Brain microvascular endothelial cell (primary cell): ENCODE data around the gene NAGPA.

ENCODE experiments used
- DNase-seq: peaks from one replicate; pipeline ENCODE4 v3.0.0-alpha.2; 2020
- H3K27ac ChIP-seq: fragments of 250-450 bp; sonication (Bioruptor Pico); 2 replicates; pipeline ENCODE4 v1.5.1; 2020; ENCODE audit warnings: mild to moderate bottlenecking, moderate library complexity
- H3K27me3 ChIP-seq: fragments of 250-450 bp; sonication (Bioruptor Pico); replicated peaks from 2 replicates; pipeline ENCODE4 v1.5.1; 2020; ENCODE audit warnings: mild to moderate bottlenecking
- H3K36me3 ChIP-seq: fragments of 250-450 bp; sonication (Bioruptor Pico); replicated peaks from 2 replicates; pipeline ENCODE4 v1.5.1; 2020; ENCODE audit warnings: mild to moderate bottlenecking
- H3K4me3 ChIP-seq: 2 replicates; pipeline ENCODE4 v1.5.1; 2011; ENCODE audit warnings: low read depth, mild to moderate bottlenecking, control low read depth, low read length, moderate library complexity
- in situ Hi-C: cut with HindIII; loops from 2 replicates; pipeline ENCODE4 v1.10.0; 2017; ENCODE audit warnings: low sequenced_read_pairs, low pct_ligation_motif_present
- TF ChIP-seq, protein P1 (sequence below): IDR thresholded peaks from 2 replicates; pipeline ENCODE4 v1.5.1; 2011; ENCODE audit warnings: low read depth, mild to moderate bottlenecking, moderate library complexity, low read length, control low read depth, inconsistent platforms; ENCODE audit errors: missing control alignments

The NAGPA gene

DNA sequence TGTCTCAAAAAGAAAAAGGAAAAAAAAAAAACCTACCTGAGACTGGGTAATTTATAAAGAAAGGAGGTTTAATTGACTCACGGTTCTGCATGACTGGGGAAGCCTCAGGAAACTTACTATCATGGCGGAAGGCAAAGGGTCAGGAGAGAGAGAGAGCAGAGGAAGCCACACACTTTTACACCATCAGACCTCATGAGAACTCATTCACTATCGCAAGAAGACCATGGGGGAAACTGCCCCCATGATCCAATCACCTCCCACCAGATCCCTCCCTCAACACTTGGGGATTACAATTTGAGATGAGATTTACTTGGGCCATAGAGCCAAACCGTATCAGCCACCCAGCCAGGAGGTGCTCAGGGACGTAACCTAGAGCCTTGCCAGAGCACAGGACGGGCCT, 20.8 kb downstream of the NAGPA start:
- no peak overlapping the region for H3K4me3 ChIP-seq
- peaks cover 2% of the 10 kb centered on the region for H3K27me3 ChIP-seq
- H3K36me3 ChIP-seq, result no peaks in the 10 kb centered on the region
- no peak overlapping the region for H3K27ac ChIP-seq
- DNase-seq, result no peak
- TF ChIP-seq, protein P1, sequence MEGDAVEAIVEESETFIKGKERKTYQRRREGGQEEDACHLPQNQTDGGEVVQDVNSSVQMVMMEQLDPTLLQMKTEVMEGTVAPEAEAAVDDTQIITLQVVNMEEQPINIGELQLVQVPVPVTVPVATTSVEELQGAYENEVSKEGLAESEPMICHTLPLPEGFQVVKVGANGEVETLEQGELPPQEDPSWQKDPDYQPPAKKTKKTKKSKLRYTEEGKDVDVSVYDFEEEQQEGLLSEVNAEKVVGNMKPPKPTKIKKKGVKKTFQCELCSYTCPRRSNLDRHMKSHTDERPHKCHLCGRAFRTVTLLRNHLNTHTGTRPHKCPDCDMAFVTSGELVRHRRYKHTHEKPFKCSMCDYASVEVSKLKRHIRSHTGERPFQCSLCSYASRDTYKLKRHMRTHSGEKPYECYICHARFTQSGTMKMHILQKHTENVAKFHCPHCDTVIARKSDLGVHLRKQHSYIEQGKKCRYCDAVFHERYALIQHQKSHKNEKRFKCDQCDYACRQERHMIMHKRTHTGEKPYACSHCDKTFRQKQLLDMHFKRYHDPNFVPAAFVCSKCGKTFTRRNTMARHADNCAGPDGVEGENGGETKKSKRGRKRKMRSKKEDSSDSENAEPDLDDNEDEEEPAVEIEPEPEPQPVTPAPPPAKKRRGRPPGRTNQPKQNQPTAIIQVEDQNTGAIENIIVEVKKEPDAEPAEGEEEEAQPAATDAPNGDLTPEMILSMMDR, result no peak
- in situ Hi-C loops, result no loop called here

DNA sequence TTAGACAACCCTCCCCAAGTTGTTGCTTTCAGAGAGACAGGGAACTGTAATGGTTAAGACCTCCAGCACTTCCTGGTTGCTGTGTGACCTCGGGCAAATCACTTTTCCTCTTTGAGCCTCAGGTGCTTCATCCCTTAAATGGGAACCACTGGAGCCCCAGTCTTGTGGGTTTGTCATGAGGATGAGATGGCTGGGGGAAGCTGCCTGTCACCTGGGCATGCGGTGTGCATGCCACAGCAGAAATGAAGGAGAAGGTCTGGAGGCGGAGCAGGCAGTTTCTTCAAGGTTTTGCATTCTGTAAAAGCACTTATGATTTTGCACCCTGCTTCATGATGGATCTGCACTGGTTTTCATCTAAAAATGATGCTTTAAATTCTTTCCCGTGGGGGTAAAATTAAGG, 22.1 kb downstream of the NAGPA start:
- in situ Hi-C loops, result no loop called here
- H3K27me3 ChIP-seq, result peaks cover 2% of the 10 kb centered on the region
- no peak for DNase-seq

DNA sequence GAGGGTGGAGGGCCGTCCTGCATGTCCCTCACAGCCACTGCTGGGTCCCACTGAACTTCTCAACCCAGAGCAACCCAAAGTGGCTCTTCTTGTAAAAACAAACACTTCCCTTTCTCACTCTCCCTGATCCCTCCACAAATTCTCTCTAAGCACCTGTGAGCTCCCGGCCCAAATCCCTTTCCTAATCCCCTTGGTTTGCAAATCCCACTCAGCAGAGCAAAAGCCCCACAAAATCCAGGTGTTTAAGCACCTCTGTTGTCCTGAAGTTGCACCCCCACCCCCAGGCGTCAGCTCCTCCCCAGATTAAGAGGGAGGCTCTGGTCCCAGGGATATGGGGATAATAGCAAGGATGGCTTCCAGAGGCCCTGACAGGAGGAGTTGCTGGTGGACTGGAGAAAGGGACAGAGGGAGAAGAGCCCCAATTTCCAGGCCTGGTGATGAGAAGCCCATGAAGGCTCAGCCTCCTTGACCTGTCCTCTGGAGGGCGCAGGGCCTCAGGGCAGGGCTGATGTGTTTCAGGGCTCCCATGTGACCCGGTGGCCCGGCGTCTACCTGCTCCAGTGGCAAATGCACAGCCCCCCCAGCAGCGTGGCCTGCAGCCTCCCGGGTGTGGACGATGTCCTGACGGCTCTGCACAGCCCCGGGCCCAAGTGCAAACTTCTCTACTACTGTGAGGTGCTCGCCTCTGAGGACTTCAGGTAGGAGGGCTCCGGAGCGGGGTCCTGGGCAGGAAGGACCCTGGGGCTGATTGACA, 23.0 kb downstream of the NAGPA start:
- Histone ChIP-seq H3K4me3 (no peak overlapping the region), H3K27me3 (peaks cover 2% of the 10 kb centered on the region), H3K36me3 (no peaks in the 10 kb centered on the region), H3K27ac (no peak overlapping the region)
- DNase-seq, result no peak
- in situ Hi-C loops, result no loop called here
- TF ChIP-seq, protein P1, result no peak

More for the DNA sequence above, 22.1 kb downstream of the NAGPA start:
- H3K27ac ChIP-seq, result no peak overlapping the region
- no peaks in the 10 kb centered on the region for H3K36me3 ChIP-seq
- H3K4me3 ChIP-seq, result no peak overlapping the region
- TF ChIP-seq, protein P1, result no peak

DNA sequence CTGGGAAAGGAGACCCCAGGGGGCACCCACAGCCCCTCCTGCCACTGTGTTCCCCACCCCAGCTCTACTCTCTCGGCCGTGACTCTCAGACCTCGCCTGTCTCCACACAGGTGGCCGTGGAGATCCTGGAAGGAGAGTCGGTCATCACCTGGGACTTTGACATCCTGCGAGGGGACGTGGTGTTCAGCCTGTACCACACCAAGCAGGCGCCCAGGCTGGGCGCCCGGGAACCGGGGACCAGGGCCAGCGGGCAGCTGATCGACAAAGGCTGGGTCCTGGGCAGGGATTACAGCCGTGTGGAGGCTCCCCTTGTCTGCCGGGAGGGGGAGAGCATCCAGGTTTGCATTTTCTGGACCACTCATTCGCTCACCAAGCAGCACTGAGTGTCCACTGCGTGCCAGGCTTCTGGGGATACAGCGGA, 25.4 kb downstream of the NAGPA start:
- peaks cover 2% of the 10 kb centered on the region for H3K27me3 ChIP-seq
- H3K4me3 ChIP-seq, result no peak overlapping the region
- no peaks in the 10 kb centered on the region for H3K36me3 ChIP-seq
- TF ChIP-seq, protein P1, result no peak
- no peak for DNase-seq
- H3K27ac ChIP-seq, result no peak overlapping the region
- in situ Hi-C loops, result no loop called here

DNA sequence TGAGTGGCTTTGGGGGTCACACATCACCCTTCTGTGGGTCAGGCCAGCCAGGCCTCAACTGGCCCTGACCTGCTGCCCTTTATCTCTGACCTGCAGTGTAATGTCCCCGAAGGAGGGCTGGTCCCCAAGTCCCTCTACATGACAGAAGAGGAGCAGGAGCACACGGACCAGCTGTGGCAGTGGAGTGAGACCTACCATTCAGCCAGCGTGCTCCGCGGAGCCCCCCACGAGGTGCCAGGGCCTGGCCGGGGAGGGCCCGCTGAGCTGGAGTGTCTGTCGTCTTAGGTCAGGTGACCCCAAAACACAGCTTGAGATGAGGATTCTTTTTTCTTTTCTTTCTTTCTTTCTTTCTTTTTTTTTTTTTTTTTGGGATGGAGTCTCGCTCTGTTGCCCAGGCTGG, 26.5 kb downstream of the NAGPA start:
- H3K27ac ChIP-seq, result no peak overlapping the region
- TF ChIP-seq, protein P1, result no peak
- peaks cover 2% of the 10 kb centered on the region for H3K27me3 ChIP-seq
- DNase-seq, result no peak
- H3K4me3 ChIP-seq, result no peak overlapping the region
- in situ Hi-C loops, result no loop called here
- no peaks in the 10 kb centered on the region for H3K36me3 ChIP-seq
